ENCODE data around the gene DOCK1.
A peak's percentile ranks its signal among the peaks of the same experiment; 100 is the strongest.

The DOCK1 gene

DNA sequence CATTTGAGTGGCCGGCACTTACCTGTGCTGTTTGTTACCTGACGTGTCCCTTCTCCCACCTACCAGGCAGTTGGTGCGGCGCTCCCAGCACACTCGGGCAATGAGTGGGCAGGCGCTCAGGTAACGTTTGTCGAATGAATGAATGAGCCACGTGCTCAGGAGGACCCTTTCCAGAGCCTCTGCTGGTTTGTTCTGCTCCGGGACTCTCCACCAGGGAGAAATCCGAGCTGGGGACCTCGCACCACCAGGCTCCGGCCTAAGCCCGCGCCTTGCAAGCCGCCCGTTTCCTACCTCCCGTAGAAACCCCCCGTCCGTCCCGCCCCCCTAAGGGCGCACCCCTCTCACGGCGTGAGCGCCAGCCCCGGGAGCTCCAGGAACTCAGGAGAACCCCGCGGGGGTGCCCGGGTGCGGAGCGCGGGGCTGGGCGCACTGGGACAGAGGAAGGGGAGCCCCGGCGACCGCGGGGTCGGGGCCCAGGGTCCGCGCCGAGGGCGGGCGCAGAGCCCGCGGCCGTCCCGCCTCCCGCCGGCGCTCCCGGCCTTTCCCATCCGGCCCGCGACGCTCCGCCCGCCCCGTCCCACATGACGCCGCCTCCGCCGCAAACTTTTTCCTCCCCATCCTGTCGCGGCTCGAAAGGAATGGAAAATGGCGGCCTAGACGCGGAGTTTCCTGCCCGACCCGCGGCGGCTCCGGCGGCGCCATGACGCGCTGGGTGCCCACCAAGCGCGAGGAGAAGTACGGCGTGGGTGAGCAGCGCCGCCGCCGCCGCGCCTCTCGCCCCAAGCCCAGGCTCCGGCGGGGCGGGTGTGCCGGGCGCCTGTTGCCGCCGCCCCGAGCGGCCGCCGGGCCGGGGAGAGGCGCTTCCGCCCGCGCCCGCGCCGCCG, at the start of gene DOCK1:
DOCK1 (plus strand) TSS at position 611 of the 884 bp plus-strand sequence; CDS start at position 701, 90 bp downstream.
- Histone ChIP-seq H3K4me2 (ENCODE audit: low read length) (peak within 1 kb of the TSS; percentile 79), H3K79me2 (peaks cover 13% of the 10 kb centered on the region), H3K27me3 (ENCODE audit: control insufficient read depth, insufficient read depth, low read length) (no peaks in the 10 kb centered on the region), H3K4me1 (peaks cover 5% of the 10 kb centered on the region), H3K9me3 (ENCODE audit: control insufficient read depth, low read length) (no peaks in the 10 kb centered on the region), H3K9ac (peak within 1 kb of the TSS; percentile 21), H3K27ac (peak within 1 kb of the TSS; percentile 40), H3K36me3 (ENCODE audit: control insufficient read depth, insufficient read depth, low read length) (no peaks in the 10 kb centered on the region), H3K4me3 (ENCODE audit: low read depth, low read length) (peak within 1 kb of the TSS; percentile 61), H2AFZ (peak within 1 kb of the TSS; percentile 92)
- TF ChIP-seq, protein P1, sequence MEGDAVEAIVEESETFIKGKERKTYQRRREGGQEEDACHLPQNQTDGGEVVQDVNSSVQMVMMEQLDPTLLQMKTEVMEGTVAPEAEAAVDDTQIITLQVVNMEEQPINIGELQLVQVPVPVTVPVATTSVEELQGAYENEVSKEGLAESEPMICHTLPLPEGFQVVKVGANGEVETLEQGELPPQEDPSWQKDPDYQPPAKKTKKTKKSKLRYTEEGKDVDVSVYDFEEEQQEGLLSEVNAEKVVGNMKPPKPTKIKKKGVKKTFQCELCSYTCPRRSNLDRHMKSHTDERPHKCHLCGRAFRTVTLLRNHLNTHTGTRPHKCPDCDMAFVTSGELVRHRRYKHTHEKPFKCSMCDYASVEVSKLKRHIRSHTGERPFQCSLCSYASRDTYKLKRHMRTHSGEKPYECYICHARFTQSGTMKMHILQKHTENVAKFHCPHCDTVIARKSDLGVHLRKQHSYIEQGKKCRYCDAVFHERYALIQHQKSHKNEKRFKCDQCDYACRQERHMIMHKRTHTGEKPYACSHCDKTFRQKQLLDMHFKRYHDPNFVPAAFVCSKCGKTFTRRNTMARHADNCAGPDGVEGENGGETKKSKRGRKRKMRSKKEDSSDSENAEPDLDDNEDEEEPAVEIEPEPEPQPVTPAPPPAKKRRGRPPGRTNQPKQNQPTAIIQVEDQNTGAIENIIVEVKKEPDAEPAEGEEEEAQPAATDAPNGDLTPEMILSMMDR (IDR thresholded peaks at IDR 0.05): no peak

DNA sequence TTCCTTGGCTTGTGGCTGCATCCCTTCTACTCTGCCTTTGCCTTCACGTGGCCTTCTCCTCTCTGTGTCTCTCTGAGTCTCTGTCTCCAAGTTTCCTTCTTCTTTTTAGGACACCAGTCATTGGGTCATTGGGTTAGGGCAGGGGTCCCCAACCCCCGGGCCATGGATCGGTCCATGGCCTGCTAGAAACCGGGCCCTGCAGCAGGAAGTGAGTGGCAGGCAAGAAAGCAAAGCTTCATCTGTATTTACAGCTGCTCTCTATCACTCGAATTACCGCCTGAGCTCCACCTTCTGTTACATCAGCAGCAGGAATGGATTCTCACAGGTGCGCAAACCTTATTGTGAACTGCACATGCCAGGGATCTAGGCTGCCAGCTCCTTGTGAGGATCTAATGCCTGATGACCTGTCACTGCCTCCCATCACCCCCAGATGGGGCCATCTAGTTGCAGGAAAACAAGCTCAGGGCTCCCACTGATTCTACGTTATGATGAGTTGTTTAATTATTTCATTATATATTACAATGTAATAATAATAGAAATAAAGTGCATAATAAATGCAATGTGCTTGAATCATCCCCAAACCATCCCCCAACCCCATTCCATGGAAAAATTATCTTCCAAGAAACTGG, 47.9 kb upstream of the DOCK1 start:
- Histone ChIP-seq H3K79me2 (no peaks in the 10 kb centered on the region), H3K36me3 (ENCODE audit: control insufficient read depth, insufficient read depth, low read length) (no peaks in the 10 kb centered on the region), H3K4me3 (ENCODE audit: low read depth, low read length) (no peak overlapping the region), H3K9ac (no peak overlapping the region), H3K4me2 (ENCODE audit: low read length) (no peak overlapping the region), H3K27me3 (ENCODE audit: control insufficient read depth, insufficient read depth, low read length) (no peaks in the 10 kb centered on the region), H3K27ac (no peak overlapping the region), H3K9me3 (ENCODE audit: control insufficient read depth, low read length) (no peaks in the 10 kb centered on the region), H2AFZ (no peak overlapping the region), H3K4me1 (no peaks in the 10 kb centered on the region)
- TF ChIP-seq, protein P1 (IDR thresholded peaks at IDR 0.05): no peak

DNA sequence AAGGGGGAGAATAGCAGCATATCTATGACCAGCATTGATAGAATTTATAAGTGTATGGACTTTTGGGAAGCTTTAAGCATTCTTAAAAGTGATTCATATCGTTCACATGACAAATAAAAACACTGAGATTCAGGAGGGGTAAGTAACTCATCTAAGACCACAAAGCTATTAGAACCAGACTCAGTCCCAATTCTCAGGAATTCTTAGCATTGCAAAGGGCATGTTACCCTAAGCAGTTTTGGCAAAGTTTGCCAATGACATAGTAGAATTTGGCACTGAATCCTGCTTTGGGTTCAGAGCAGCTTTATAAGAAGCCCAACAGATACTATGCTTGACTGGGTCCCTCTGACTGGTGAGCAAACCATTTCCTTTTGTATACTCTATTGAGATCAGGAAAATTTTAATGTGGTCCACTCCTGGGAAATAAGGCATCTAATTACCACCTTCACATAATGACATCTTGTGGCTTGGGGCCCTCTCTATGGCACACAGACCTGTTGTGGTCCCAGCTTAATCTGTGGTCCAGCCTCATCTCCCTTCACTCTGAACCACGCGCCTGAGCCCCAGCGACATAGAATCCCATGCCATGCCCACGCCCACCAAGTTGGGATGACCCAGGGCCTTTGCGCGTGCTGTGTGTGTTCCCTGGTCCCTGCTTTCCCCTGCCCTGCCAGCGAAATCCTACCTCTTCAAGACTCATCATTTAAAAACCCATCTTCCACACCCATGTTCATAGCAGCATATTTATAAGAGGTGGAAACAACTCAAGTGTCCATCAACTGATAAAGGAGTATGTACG, 37.5 kb upstream of the DOCK1 start:
- no peaks in the 10 kb centered on the region for H3K36me3 ChIP-seq (ENCODE audit: control insufficient read depth, insufficient read depth, low read length)
- H2AFZ ChIP-seq: no peak overlapping the region
- no peaks in the 10 kb centered on the region for H3K27me3 ChIP-seq (ENCODE audit: control insufficient read depth, insufficient read depth, low read length)
- TF ChIP-seq, protein P1 (IDR thresholded peaks at IDR 0.05): no peak
- no peak overlapping the region for H3K4me2 ChIP-seq (ENCODE audit: low read length)
- no peak overlapping the region for H3K27ac ChIP-seq
- no peak overlapping the region for H3K4me3 ChIP-seq (ENCODE audit: low read depth, low read length)
- H3K79me2 ChIP-seq: no peaks in the 10 kb centered on the region
- H3K4me1 ChIP-seq: no peaks in the 10 kb centered on the region
- H3K9me3 ChIP-seq (ENCODE audit: control insufficient read depth, low read length): no peaks in the 10 kb centered on the region
- H3K9ac ChIP-seq: no peak overlapping the region

DNA sequence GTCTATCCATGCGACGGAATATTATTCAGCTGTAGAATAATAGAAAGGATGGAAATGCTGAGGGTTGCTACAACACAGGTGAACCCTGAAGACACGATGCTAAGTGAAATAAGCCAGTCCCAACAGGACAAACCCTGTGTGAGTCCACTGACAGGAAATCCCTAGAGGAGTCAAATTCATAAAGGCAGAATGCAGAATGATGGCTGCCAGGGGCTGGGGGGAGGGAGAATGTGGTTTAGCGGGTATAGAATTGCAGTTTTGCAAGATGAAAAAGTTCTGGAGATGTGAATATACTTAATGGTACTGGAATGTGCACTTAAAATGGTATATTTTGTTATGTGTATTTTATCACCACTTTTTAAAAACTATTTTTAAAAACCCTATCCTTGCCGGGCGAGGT, 36.9 kb upstream of the DOCK1 start:
- Histone ChIP-seq H3K4me3 (ENCODE audit: low read depth, low read length) (no peak overlapping the region), H2AFZ (no peak overlapping the region), H3K9ac (no peak overlapping the region), H3K36me3 (ENCODE audit: control insufficient read depth, insufficient read depth, low read length) (no peaks in the 10 kb centered on the region), H3K4me2 (ENCODE audit: low read length) (no peak overlapping the region), H3K9me3 (ENCODE audit: control insufficient read depth, low read length) (no peaks in the 10 kb centered on the region), H3K27me3 (ENCODE audit: control insufficient read depth, insufficient read depth, low read length) (no peaks in the 10 kb centered on the region), H3K79me2 (no peaks in the 10 kb centered on the region), H3K4me1 (no peaks in the 10 kb centered on the region), H3K27ac (no peak overlapping the region)
- TF ChIP-seq, protein P1 (IDR thresholded peaks at IDR 0.05): no peak

Measured in parathyroid adenoma (tissue), 2 donors.